BE2C (cell line): ENCODE data around the gene TSPAN18.

Experiments
- DNase-seq: peaks from one replicate; pipeline ENCODE4 v3.0.0-alpha.2; 2020
- H3K27me3 ChIP-seq: fragments of 250-450 bp; sonication (Bioruptor Pico); 2 replicates; pipeline ENCODE4 v1.5.1; 2020; ENCODE audit warnings: mild to moderate bottlenecking
- H3K36me3 ChIP-seq: fragments of 250-450 bp; sonication (Bioruptor Pico); 2 replicates; pipeline ENCODE4 v1.5.1; 2020; ENCODE audit warnings: mild to moderate bottlenecking
- H3K4me1 ChIP-seq: fragments of 250-450 bp; sonication (Bioruptor Pico); 2 replicates; pipeline ENCODE4 v1.5.1; 2020
- H3K4me3 ChIP-seq: 2 replicates; pipeline ENCODE4 v1.5.1; 2011; ENCODE audit warnings: low read depth, low read length
- H3K9me3 ChIP-seq: fragments of 250-450 bp; sonication (Bioruptor Pico); 2 replicates; pipeline ENCODE4 v1.5.1; 2020
- TF ChIP-seq, protein P1 (sequence below): IDR thresholded peaks from 2 replicates; pipeline ENCODE4 v1.5.1; 2012; ENCODE audit warnings: mild to moderate bottlenecking, low read depth, low read length

TSPAN18 gene

DNA sequence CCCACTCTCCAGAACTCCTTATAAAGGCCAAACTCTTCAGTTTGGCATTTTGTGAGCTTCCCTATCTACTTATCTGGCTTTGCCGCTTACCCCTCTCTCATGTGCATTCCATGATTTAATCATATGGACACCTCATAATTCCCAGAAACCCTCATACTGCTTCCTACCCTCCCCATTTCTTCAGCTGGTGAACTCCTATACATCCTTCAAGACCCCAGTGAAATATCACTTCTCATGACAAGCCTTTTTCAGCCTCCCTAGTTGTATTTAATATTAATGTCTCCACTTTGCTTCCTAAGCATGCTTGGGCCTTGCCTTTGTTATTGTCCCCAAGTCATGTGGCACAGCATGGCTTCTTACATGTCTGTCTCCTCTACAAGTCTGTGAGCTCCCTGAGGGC, 13.7 kb upstream of the TSPAN18 start:
- TF ChIP-seq, protein P1, sequence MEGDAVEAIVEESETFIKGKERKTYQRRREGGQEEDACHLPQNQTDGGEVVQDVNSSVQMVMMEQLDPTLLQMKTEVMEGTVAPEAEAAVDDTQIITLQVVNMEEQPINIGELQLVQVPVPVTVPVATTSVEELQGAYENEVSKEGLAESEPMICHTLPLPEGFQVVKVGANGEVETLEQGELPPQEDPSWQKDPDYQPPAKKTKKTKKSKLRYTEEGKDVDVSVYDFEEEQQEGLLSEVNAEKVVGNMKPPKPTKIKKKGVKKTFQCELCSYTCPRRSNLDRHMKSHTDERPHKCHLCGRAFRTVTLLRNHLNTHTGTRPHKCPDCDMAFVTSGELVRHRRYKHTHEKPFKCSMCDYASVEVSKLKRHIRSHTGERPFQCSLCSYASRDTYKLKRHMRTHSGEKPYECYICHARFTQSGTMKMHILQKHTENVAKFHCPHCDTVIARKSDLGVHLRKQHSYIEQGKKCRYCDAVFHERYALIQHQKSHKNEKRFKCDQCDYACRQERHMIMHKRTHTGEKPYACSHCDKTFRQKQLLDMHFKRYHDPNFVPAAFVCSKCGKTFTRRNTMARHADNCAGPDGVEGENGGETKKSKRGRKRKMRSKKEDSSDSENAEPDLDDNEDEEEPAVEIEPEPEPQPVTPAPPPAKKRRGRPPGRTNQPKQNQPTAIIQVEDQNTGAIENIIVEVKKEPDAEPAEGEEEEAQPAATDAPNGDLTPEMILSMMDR: no peak

DNA sequence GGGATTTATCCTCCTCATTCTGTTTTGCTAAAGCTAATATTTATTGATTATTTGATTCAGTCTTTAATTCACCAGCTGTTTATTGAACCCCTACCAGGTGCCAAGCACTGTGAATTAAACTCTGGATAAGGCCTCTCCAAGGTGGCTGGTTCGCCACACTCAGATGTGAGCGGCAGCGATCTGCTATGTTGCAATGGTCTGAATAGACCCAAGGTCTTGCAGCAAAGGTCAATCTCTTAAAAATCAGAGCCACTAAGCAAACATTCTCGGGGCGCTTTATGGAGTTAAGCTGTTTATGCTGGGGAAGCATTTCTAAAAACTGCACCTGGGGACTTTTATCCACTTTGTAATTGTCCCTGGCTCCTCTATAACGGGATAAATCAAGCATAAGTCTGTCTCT, 10.5 kb upstream of the TSPAN18 start:
- no peaks in the 10 kb centered on the region for H3K36me3 ChIP-seq
- H3K4me3 ChIP-seq: no peak overlapping the region
- TF ChIP-seq, protein P1: no peak
- no peaks in the 10 kb centered on the region for H3K27me3 ChIP-seq
- H3K9me3 ChIP-seq: no peaks in the 10 kb centered on the region
- no peak for DNase-seq
- peaks cover 12% of the 10 kb centered on the region for H3K4me1 ChIP-seq

More for the DNA sequence above, 13.7 kb upstream of the TSPAN18 start:
- Histone ChIP-seq H3K4me1 (peaks cover 17% of the 10 kb centered on the region), H3K4me3 (no peak overlapping the region), H3K27me3 (no peaks in the 10 kb centered on the region), H3K36me3 (no peaks in the 10 kb centered on the region), H3K9me3 (no peaks in the 10 kb centered on the region)
- DNase-seq: no peak

DNA sequence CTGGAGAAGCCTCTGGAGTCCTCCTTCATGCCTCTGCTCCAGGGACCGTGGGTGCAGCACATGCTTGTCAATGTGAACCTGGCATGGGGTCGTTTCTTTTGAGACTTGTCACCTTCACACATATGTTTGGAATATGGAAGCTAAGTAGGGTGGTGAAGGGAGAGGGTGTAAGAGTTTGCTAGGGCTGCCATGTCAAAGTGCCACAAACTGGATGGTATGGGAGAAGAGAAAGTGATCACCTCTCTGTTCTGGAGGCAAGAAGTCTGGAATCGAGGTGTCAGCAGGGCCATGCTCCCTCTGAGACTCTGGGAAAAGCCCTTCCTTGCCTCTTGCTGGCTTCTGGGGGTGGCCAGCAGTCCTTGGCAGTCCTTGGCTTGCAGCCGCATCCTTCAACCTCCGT, 8.7 kb upstream of the TSPAN18 start:
- Histone ChIP-seq H3K4me3 (no peak overlapping the region), H3K36me3 (no peaks in the 10 kb centered on the region), H3K4me1 (no peaks in the 10 kb centered on the region), H3K27me3 (no peaks in the 10 kb centered on the region), H3K9me3 (no peaks in the 10 kb centered on the region)
- TF ChIP-seq, protein P1: no peak
- DNase-seq: no peak

DNA sequence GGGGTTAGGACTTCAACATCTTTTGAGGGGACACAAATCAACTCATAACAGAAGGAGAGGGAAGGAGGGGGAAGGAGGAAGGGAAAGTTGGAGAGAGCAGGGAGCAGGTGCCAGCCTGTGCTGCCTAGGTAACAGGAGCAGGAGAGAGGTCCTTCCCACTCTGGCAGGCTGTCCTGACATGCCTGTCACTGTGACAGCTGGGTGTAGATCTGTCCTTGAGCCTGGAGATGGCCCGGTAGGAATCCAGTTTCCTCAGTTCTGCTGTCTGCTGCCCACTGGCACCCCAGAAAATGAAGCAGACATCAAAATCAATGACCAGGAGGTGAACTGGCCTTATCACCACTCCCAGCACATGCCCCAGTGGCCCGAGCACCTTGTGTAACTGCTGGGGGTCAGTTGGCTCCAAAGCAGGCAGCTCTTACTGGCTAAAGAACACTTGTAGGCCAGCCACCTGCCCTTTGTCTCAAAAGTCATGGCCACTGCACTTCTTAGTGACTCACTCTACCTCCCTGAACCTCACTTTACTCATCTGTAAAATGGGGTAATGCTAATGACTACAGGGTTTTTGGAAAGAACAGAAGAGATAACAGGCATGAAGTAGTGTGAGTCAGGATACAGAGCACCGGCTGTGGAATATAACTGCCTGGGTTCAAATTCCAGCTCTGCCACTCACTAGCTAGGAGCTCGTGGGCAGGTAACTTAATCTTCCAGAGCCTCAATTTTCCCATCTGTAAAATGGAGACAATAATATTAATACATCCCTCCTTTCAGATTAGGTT, 8.0 kb upstream of the TSPAN18 start:
- no peak for DNase-seq
- Histone ChIP-seq H3K4me3 (no peak overlapping the region), H3K9me3 (no peaks in the 10 kb centered on the region), H3K27me3 (no peaks in the 10 kb centered on the region), H3K36me3 (no peaks in the 10 kb centered on the region), H3K4me1 (no peaks in the 10 kb centered on the region)
- TF ChIP-seq, protein P1: no peak

DNA sequence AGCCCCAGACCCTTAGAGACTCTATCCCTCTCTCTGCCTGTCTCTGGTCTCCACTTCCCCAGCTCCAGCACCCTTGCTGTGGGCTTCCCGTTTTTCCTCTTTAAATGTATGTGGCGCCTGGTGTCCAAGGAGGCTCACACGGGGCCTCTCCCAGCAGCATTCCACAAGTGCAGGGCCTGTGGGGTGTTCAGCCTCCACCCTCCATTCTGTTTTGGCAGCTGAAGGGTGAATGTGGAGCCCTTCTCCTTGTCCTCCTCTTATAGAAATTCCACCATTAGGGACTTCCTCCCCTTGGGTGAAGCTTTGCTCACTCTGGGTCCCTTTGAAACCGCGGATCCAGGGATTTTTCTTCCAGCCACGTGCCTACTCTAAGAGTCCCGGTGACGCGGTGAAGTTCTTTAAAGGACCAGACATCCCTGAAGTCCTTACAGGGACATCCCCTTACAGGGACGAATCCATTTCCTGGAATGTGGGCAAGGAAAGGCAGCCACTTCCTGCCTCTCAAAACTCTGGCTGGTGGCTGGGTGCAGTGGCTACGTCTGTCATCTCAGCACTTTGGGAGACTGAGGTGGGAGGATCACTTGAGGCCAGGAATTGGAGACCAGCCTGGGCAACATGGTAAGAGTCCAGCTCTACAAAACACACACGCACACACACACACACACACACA, 1.6 kb upstream of the TSPAN18 start:
- peaks cover 6% of the 10 kb centered on the region; the same call in 1 of the 2 replicates for H3K4me1 ChIP-seq
- DNase-seq: no peak
- no peak overlapping the region for H3K4me3 ChIP-seq
- TF ChIP-seq, protein P1: no peak
- no peaks in the 10 kb centered on the region for H3K27me3 ChIP-seq
- H3K36me3 ChIP-seq: no peaks in the 10 kb centered on the region
- H3K9me3 ChIP-seq: no peaks in the 10 kb centered on the region

DNA sequence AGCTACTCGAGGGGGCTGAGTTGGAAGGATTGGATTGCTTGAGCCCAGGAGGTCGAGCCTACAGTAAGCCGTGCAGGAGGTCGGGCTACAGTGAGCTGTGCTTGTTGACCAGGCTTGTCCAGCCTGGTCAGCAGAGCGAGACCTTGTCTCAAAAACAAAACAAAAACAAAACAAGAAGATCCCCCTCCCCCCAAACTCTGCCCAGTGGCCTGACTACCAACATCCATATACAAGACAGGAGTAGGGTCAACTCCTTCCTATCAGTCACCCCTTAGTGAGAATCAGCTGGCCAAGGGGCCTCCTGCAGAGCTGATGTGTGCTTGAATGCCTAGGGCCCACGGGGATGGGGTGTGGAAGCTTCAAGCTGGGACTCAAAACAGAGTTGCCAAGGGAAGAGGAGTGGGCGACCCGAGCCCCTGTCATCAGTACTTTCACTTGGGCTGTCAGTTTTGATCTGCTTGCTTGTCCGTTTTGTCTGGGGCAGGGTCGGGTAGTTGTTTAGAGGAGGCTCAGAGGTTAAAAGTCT, 942 bp upstream of the TSPAN18 start:
- no peak for DNase-seq
- TF ChIP-seq, protein P1: no peak
- Histone ChIP-seq H3K9me3 (no peaks in the 10 kb centered on the region), H3K27me3 (no peaks in the 10 kb centered on the region), H3K4me1 (peaks cover 6% of the 10 kb centered on the region; the same call in 1 of the 2 replicates), H3K4me3 (no peak overlapping the region; the same call in 1 of the 2 replicates), H3K36me3 (no peaks in the 10 kb centered on the region)
